Activated CD4-positive, alpha-beta memory T cell treated with anti-CD3 and anti-CD28 coated beads, Interleukin-2, amount 10 ng/mL, durations not matched to agents 7 days and 5 days (primary cell): ENCODE measurements around the gene AGAP2. TPM values are rescaled to one million over a fixed set of nuclear protein-coding genes. Genes with fewer than 3 reads are reported as not detected.
"Not testable (repeated sequence)": the region's sequence is repeated elsewhere in the genome, so short reads cannot be mapped to it uniquely, and the experiment has no call there.

Experiments used
- CTCF ChIA-PET: fragments of 350-600 bp; sonication (Branson Sonifier 250); formaldehyde crosslinking; loops from one replicate; lab custom pipeline; 2021; ENCODE audit warnings: antibody characterized with exemption, inconsistent platforms; lab: Charles Lee
- POLR2A ChIA-PET: fragments of 350-600 bp; sonication (Branson Sonifier 250); formaldehyde crosslinking; loops from one replicate; lab custom pipeline; 2021; ENCODE audit warnings: antibody characterized with exemption; lab: Charles Lee
- DNase-seq: peaks from one replicate; pipeline ENCODE4 v3.0.0-alpha.2; 2020
- H3K27ac Mint-ChIP-seq: one replicate; pipeline ENCODE4 v1.8.0; 2021; ENCODE audit warnings: mild to moderate bottlenecking, mixed read lengths
- H3K27me3 Mint-ChIP-seq: one replicate; pipeline ENCODE4 v1.8.0; 2021; ENCODE audit warnings: mixed read lengths
- H3K36me3 Mint-ChIP-seq: one replicate; pipeline ENCODE4 v1.8.0; 2021; ENCODE audit warnings: low read depth, mixed read lengths
- H3K4me1 Mint-ChIP-seq: one replicate; pipeline ENCODE4 v1.8.0; 2021; ENCODE audit warnings: mixed read lengths
- H3K4me3 Mint-ChIP-seq: one replicate; pipeline ENCODE4 v1.8.0; 2021; ENCODE audit warnings: mild to moderate bottlenecking, mixed read lengths
- H3K9me3 Mint-ChIP-seq: one replicate; pipeline ENCODE4 v1.8.0; 2021; ENCODE audit warnings: mixed read lengths
- total RNA-seq, 2 experiments: library from RNA; stranded (reverse); gene quantifications; one replicate each; pipeline ENCODE4 v1.2.3, GENCODE V29; 2021

Gene AGAP2
- total RNA-seq, 2 experiments from 2014 or later: 84.5 to 85.1 TPM

DNA sequence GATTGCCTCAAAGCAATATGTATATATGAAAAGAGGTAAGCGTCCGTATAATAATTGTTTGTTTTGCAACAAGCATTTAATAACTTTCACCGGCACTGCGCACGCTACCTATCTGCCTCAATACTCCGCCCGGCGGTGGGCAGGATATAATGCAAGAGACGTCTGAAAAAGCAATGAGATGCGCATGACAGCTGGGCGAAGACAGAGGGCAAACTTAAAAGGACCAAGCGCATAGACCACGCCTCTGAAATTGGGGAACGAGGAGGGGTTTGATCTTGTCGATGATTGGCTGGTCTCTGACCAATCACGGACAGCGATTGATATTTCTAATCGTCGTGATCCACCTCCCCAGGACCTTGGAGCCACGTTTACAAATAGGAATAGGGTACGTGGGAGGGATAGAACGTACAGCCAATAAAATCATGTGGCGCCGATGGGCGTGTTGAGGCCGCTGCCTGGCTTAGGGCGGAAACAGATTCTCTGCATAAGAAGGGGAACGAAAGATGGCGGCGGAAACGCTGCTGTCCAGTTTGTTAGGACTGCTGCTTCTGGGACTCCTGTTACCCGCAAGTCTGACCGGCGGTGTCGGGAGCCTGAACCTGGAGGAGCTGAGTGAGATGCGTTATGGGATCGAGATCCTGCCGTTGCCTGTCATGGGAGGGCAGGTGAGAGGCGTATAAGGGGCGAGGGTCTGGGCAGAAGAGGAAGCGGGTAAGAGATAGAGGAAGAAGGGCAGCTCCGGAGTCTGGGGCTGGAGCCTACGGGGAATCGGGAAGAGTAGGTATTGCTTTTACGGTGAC lies 44.7 kb downstream of the AGAP2 start, which contains the start of gene OS9:
Gene OS9 (plus strand): TSS at position 474 of the 800 bp plus-strand sequence. CDS start 30 bp downstream, at position 504.
- H3K4me3 Mint-ChIP-seq: no peak within 1 kb of the TSS
- peaks cover 13% of the 10 kb centered on the region for H3K27me3 Mint-ChIP-seq
- no peak within 1 kb of the TSS for H3K27ac Mint-ChIP-seq
- CTCF ChIA-PET: interaction anchor here (0.8 to 3.3 kb wide), 10 partner anchors 13 to 235 kb away, joined by 3 to 16 read pairs (median 4); partner anchors contain the start of genes B4GALNT1 and GLI1
- peaks cover 32% of the 10 kb centered on the region for H3K36me3 Mint-ChIP-seq
- peak; percentile 96 for DNase-seq
- H3K4me1 Mint-ChIP-seq: peaks cover 7% of the 10 kb centered on the region
- H3K9me3 Mint-ChIP-seq: no peaks in the 10 kb centered on the region
- POLR2A ChIA-PET: interaction anchor here (0.8 to 2.3 kb wide), 13 partner anchors 11 to 1225 kb away, joined by 3 to 16 read pairs (median 3); partner anchors contain the start of genes B4GALNT1, DDIT3 and TSPAN31

GRCh38 chr12:57693317-57693658 lies 45.3 kb downstream of the AGAP2 start:
- peaks cover 27% of the 10 kb centered on the region for H3K36me3 Mint-ChIP-seq
- H3K27ac Mint-ChIP-seq: no peak overlapping the region
- DNase-seq: no peak
- H3K27me3 Mint-ChIP-seq: peaks cover 18% of the 10 kb centered on the region
- ChIA-PET POLR2A (interaction anchor here (0.9 to 2.3 kb wide), 4 partner anchors 27 to 174 kb away, joined by 3 to 16 read pairs (median 8); partner anchors contain the start of gene DDIT3), CTCF (interaction anchor here (0.8 to 3.3 kb wide), 9 partner anchors 14 to 234 kb away, joined by 3 to 16 read pairs (median 4); partner anchors contain the start of genes B4GALNT1 and GLI1)
- H3K4me3 Mint-ChIP-seq: no peak overlapping the region
- H3K9me3 Mint-ChIP-seq: no peaks in the 10 kb centered on the region
- peaks cover 7% of the 10 kb centered on the region for H3K4me1 Mint-ChIP-seq

DNA sequence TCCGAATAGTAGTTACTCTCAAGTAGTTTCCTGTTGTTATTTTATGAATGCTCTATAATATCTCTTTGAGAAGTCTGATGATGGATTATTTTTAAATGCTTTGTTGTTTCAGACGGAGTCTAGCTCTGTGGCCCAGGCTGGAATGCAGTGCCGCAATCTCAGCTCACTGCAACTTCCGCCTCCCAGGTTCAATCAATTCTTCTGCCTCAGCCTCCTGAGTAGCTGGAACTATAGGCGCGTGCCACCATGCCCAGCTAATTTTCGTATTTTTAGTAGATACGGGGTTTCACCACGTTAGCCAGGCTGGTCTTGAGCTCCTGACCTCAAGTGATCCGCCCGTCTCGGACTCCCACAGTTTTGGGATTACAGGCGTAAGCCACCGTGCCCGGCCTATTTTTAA lies 46.0 kb downstream of the AGAP2 start:
- peaks cover 7% of the 10 kb centered on the region for H3K4me1 Mint-ChIP-seq
- ChIA-PET CTCF (interaction anchor here (0.6 to 3.3 kb wide), 7 partner anchors 13 to 234 kb away, joined by 3 to 16 read pairs (median 4); partner anchors contain the start of gene B4GALNT1), POLR2A (interaction anchor here (2.3 kb wide), 1 partner anchor 49 kb away, joined by 11 read pairs; no protein-coding TSS in a partner anchor)
- H3K27me3 Mint-ChIP-seq: peaks cover 22% of the 10 kb centered on the region
- no peaks in the 10 kb centered on the region for H3K9me3 Mint-ChIP-seq
- DNase-seq: no peak
- no peak overlapping the region for H3K4me3 Mint-ChIP-seq
- H3K27ac Mint-ChIP-seq: no peak overlapping the region
- H3K36me3 Mint-ChIP-seq: peaks cover 19% of the 10 kb centered on the region

- no peak overlapping the region for H3K27ac Mint-ChIP-seq
- peaks cover 46% of the 10 kb centered on the region for H3K27me3 Mint-ChIP-seq
- no peak overlapping the region for H3K4me3 Mint-ChIP-seq
- ChIA-PET CTCF (no interaction called here), POLR2A (no interaction called here)
- DNase-seq: no peak
- no peaks in the 10 kb centered on the region for H3K36me3 Mint-ChIP-seq
- no peaks in the 10 kb centered on the region for H3K9me3 Mint-ChIP-seq
- no peaks in the 10 kb centered on the region for H3K4me1 Mint-ChIP-seq
Measured at GRCh38 chr12:57688931-57689330, 49.6 kb downstream of the AGAP2 start.

DNA sequence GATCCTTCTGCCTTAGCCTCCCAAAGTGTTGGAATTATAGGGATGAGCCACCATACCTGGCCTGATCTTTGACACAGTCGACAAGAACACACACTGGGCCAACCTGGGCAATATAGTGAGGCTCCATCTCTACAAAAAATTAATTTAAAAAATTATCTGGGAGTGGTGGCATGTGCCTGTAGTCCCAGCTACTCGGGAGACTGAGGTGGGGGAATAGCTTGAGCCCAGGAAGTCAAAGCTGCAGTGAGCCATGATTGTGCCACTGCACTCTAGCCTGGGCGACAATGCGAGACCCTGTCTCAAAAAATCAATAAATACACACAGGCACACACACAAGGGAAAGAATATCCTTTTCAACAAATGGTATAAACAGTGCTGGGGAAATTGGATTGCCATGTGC lies 50.7 kb downstream of the AGAP2 start:
- Mint-ChIP-seq H3K36me3 (no peaks in the 10 kb centered on the region), H3K4me3 (no peak overlapping the region), H3K27ac (no peak overlapping the region), H3K9me3 (no peaks in the 10 kb centered on the region), H3K4me1 (no peaks in the 10 kb centered on the region), H3K27me3 (peaks cover 47% of the 10 kb centered on the region)
- CTCF ChIA-PET: no interaction called here
- DNase-seq: no peak
- POLR2A ChIA-PET: no interaction called here

- Mint-ChIP-seq H3K4me1 (no peaks in the 10 kb centered on the region), H3K4me3 (no peak overlapping the region), H3K9me3 (no peaks in the 10 kb centered on the region), H3K27me3 (peaks cover 19% of the 10 kb centered on the region), H3K27ac (no peak overlapping the region), H3K36me3 (no peaks in the 10 kb centered on the region)
- DNase-seq: no peak
- ChIA-PET CTCF (interaction anchor here (1.1 kb wide), 1 partner anchor 14 kb away, joined by 3 read pairs; the partner anchor contains the start of gene OS9), POLR2A (no interaction called here)
Measured at GRCh38 chr12:57679697-57680096, 58.8 kb downstream of the AGAP2 start.

DNA sequence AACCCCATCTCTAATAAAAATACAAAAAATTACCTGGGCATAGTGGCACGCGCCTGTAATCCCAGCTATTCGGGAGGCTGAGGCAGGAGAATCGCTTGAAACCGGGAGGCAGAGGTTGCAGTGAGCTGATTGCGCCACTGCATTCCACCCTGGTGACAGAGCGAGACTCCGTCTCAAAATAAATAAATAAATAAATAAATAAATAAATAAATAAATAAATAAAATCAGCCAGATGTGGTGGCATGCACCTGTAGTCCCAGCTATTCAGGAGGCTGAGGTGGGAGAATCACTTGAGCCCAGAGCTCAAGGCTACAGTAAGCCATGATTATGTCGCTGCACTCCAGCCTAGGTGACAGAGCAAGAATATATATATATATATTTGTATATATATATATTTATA lies 60.6 kb downstream of the AGAP2 start:
- POLR2A ChIA-PET, DNase-seq: not testable (repeated sequence)

GRCh38 chr12:57674691-57675090 lies 63.9 kb downstream of the AGAP2 start:
- no peaks in the 10 kb centered on the region for H3K4me1 Mint-ChIP-seq
- POLR2A ChIA-PET: no interaction called here
- DNase-seq: no peak
- CTCF ChIA-PET: no interaction called here
- no peaks in the 10 kb centered on the region for H3K9me3 Mint-ChIP-seq
- peaks cover 9% of the 10 kb centered on the region for H3K27me3 Mint-ChIP-seq
- no peaks in the 10 kb centered on the region for H3K36me3 Mint-ChIP-seq
- H3K27ac Mint-ChIP-seq: no peak overlapping the region
- no peak overlapping the region for H3K4me3 Mint-ChIP-seq

More for the DNA sequence above, 60.6 kb downstream of the AGAP2 start:
- peaks cover 12% of the 10 kb centered on the region for H3K27me3 Mint-ChIP-seq
- CTCF ChIA-PET, H3K4me3 Mint-ChIP-seq, H3K4me1 Mint-ChIP-seq, H3K36me3 Mint-ChIP-seq, H3K27ac Mint-ChIP-seq, H3K9me3 Mint-ChIP-seq: not testable (repeated sequence)

Other genes with a start within 250 kb of the AGAP2 start
- 10 to 100 TPM; 19.1 to 22.7 TPM for gene DDIT3, start 218.2 kb downstream of the AGAP2 start, total RNA-seq
- gene MBD6, start 215.9 kb downstream of the AGAP2 start, total RNA-seq: 10 to 100 TPM; 71.7 to 73.4 TPM
- gene DCTN2, start 191.6 kb downstream of the AGAP2 start, total RNA-seq: 10 to 100 TPM; 80.9 to 85.1 TPM
- gene KIF5A, start 188.7 kb downstream of the AGAP2 start, total RNA-seq: 1 to 10 TPM in 1 of 2 experiments, under 1 TPM in 1; 0.93 to 1.0 TPM
- gene PIP4K2C, start 147.6 kb downstream of the AGAP2 start, total RNA-seq: 10 to 100 TPM; 21.6 to 21.9 TPM
- 10 to 100 TPM; 19.3 to 21.8 TPM for gene DTX3, start 133.9 kb downstream of the AGAP2 start, total RNA-seq
- under 1 TPM; 0.55 to 0.93 TPM for gene ARHGEF25, start 127.3 kb downstream of the AGAP2 start, total RNA-seq
- gene B4GALNT1, start 105.5 kb downstream of the AGAP2 start, total RNA-seq: 1 to 10 TPM; 1.4 to 1.8 TPM
- 100 to 1,000 TPM; 146 to 152 TPM for gene OS9, start 44.6 kb downstream of the AGAP2 start, total RNA-seq
- 10 to 100 TPM; 21.8 to 23.0 TPM for gene TSPAN31, start 6.3 kb upstream of the AGAP2 start, total RNA-seq
- 10 to 100 TPM; 87.7 to 88.6 TPM for gene CDK4, start 13.6 kb upstream of the AGAP2 start, total RNA-seq
- 10 to 100 TPM; 29.2 to 31.4 TPM for gene MARCHF9, start 16.4 kb upstream of the AGAP2 start, total RNA-seq
- gene CYP27B1, start 28.3 kb upstream of the AGAP2 start, total RNA-seq: 1 to 10 TPM; 3.3 to 4.3 TPM
- 10 to 100 TPM; 12.5 to 13.8 TPM for gene METTL1, start 33.4 kb upstream of the AGAP2 start, total RNA-seq
- 1 to 10 TPM; 4.2 to 4.7 TPM for gene EEF1AKMT3, start 33.9 kb upstream of the AGAP2 start, total RNA-seq
- gene TSFM, start 44.0 kb upstream of the AGAP2 start, total RNA-seq: 10 to 100 TPM; 28.9 to 31.5 TPM
- 1 to 10 TPM; 1.5 to 2.4 TPM for gene AVIL, start 80.0 kb upstream of the AGAP2 start, total RNA-seq
- gene CTDSP2, start 108.0 kb upstream of the AGAP2 start, total RNA-seq: 100 to 1,000 TPM; 137 to 141 TPM
- 10 to 100 TPM; 17.1 to 18.7 TPM for gene ATP23, start 202.8 kb upstream of the AGAP2 start, total RNA-seq